Ectodermal cell (in vitro differentiated cells): Measurements from ENCODE around the gene HCN4.

ENCODE experiments used
- H3K27ac ChIP-seq: 2 replicates; pipeline ENCODE4 v1.7.0; 2013; ENCODE audit warnings: mild to moderate bottlenecking, low read depth, low read length; ENCODE audit not compliant: insufficient read depth, poor library complexity, severe bottlenecking
- H3K27me3 ChIP-seq: 2 replicates; pipeline ENCODE4 v1.7.0; 2013; ENCODE audit warnings: mild to moderate bottlenecking, low read length; ENCODE audit not compliant: insufficient read depth, control insufficient read depth, poor library complexity, severe bottlenecking
- H3K36me3 ChIP-seq: one replicate; pipeline ENCODE4 v1.7.0; 2013; ENCODE audit warnings: low read length; ENCODE audit not compliant: control insufficient read depth, insufficient read depth
- H3K4me1 ChIP-seq: one replicate; pipeline ENCODE4 v1.7.0; 2013; ENCODE audit warnings: low read length; ENCODE audit not compliant: control insufficient read depth, insufficient read depth
- H3K4me3 ChIP-seq: 2 replicates; pipeline ENCODE4 v1.7.0; 2013; ENCODE audit warnings: low read depth, low read length, control low read depth; ENCODE audit not compliant: insufficient read depth
- H3K9me3 ChIP-seq: 2 replicates; pipeline ENCODE4 v1.7.0; 2013; ENCODE audit warnings: mild to moderate bottlenecking, low read length, moderate library complexity; ENCODE audit not compliant: control insufficient read depth
- WGBS, 2 experiments: methylation state at CpG; one replicate each; pipeline ENCODE4 v1.1.7; 2013; ENCODE audit warnings: missing lambda C conversion rate in 2 of 2; 5-methylcytosine and 5-hydroxymethylcytosine counted together

Gene HCN4

GRCh38 chr15:73352082-73352481, 16.7 kb downstream of the HCN4 start:
- 90 to 92% methylated on average over 10 of the region's 10 CpGs for WGBS, 2 experiments
- Histone ChIP-seq H3K27me3 (no peaks in the 10 kb centered on the region), H3K9me3 (no peaks in the 10 kb centered on the region), H3K4me3 (no peak overlapping the region), H3K4me1 (peaks cover 4% of the 10 kb centered on the region), H3K27ac (no peak overlapping the region), H3K36me3 (no peaks in the 10 kb centered on the region)

- no peak overlapping the region for H3K27ac ChIP-seq
- H3K9me3 ChIP-seq = no peaks in the 10 kb centered on the region
- H3K36me3 ChIP-seq = no peaks in the 10 kb centered on the region
- H3K4me1 ChIP-seq = peaks cover 4% of the 10 kb centered on the region
- H3K4me3 ChIP-seq = no peak overlapping the region
- no peaks in the 10 kb centered on the region for H3K27me3 ChIP-seq
Observed at GRCh38 chr15:73349191-73349590, 19.6 kb downstream of the HCN4 start.

GRCh38 chr15:73346735-73347312, 21.9 kb downstream of the HCN4 start:
- WGBS, 2 experiments = 44 to 48% methylated on average over 9 of the region's 9 CpGs
- no peak overlapping the region for H3K27ac ChIP-seq
- no peaks in the 10 kb centered on the region for H3K4me1 ChIP-seq
- no peak overlapping the region for H3K4me3 ChIP-seq
- H3K9me3 ChIP-seq = no peaks in the 10 kb centered on the region
- no peaks in the 10 kb centered on the region for H3K36me3 ChIP-seq
- no peaks in the 10 kb centered on the region for H3K27me3 ChIP-seq

GRCh38 chr15:73345658-73346057, 23.1 kb downstream of the HCN4 start:
- H3K27ac ChIP-seq = no peak overlapping the region

GRCh38 chr15:73344056-73344455, 24.7 kb downstream of the HCN4 start:
- Histone ChIP-seq H3K9me3 (no peaks in the 10 kb centered on the region), H3K27me3 (no peaks in the 10 kb centered on the region), H3K4me3 (no peak overlapping the region), H3K4me1 (no peaks in the 10 kb centered on the region), H3K36me3 (no peaks in the 10 kb centered on the region), H3K27ac (no peak overlapping the region)
- 87 to 88% methylated on average over 3 of the region's 3 CpGs for WGBS, 2 experiments

More at GRCh38 chr15:73345658-73346057, 23.1 kb downstream of the HCN4 start:
- 86 to 93% methylated on average over 7 of the region's 7 CpGs for WGBS, 2 experiments
- no peak overlapping the region for H3K4me3 ChIP-seq
- no peaks in the 10 kb centered on the region for H3K9me3 ChIP-seq
- H3K4me1 ChIP-seq = no peaks in the 10 kb centered on the region
- H3K27me3 ChIP-seq = no peaks in the 10 kb centered on the region
- H3K36me3 ChIP-seq = no peaks in the 10 kb centered on the region

GRCh38 chr15:73341886-73342600, 26.7 kb downstream of the HCN4 start:
- no peaks in the 10 kb centered on the region for H3K27me3 ChIP-seq
- no peak overlapping the region for H3K4me3 ChIP-seq
- H3K9me3 ChIP-seq = no peaks in the 10 kb centered on the region
- H3K27ac ChIP-seq = no peak overlapping the region
- WGBS, 2 experiments = 93% methylated on average over 14 of the region's 14 CpGs
- H3K36me3 ChIP-seq = no peaks in the 10 kb centered on the region
- no peaks in the 10 kb centered on the region for H3K4me1 ChIP-seq

GRCh38 chr15:73340502-73341192, 28.1 kb downstream of the HCN4 start:
- no peaks in the 10 kb centered on the region for H3K9me3 ChIP-seq
- no peak overlapping the region for H3K27ac ChIP-seq
- H3K27me3 ChIP-seq = no peaks in the 10 kb centered on the region
- 85 to 86% methylated on average over 9 of the region's 9 CpGs for WGBS, 2 experiments
- H3K4me3 ChIP-seq = no peak overlapping the region
- H3K4me1 ChIP-seq = no peaks in the 10 kb centered on the region
- H3K36me3 ChIP-seq = no peaks in the 10 kb centered on the region

- WGBS, 2 experiments = 86 to 89% methylated on average over 9 of the region's 9 CpGs
- H3K4me3 ChIP-seq = no peak overlapping the region
- H3K27ac ChIP-seq = no peak overlapping the region
Observed at GRCh38 chr15:73338606-73339374, 30.0 kb downstream of the HCN4 start.

GRCh38 chr15:73338058-73338457, 30.7 kb downstream of the HCN4 start:
- no peaks in the 10 kb centered on the region for H3K36me3 ChIP-seq
- H3K27me3 ChIP-seq = no peaks in the 10 kb centered on the region
- H3K4me3 ChIP-seq = no peak overlapping the region
- WGBS, 2 experiments = 84 to 86% methylated on average over 6 of the region's 6 CpGs
- no peaks in the 10 kb centered on the region for H3K4me1 ChIP-seq
- no peaks in the 10 kb centered on the region for H3K9me3 ChIP-seq
- no peak overlapping the region for H3K27ac ChIP-seq

More at GRCh38 chr15:73338606-73339374, 30.0 kb downstream of the HCN4 start:
- no peaks in the 10 kb centered on the region for H3K9me3 ChIP-seq
- no peaks in the 10 kb centered on the region for H3K27me3 ChIP-seq
- H3K4me1 ChIP-seq = no peaks in the 10 kb centered on the region
- no peaks in the 10 kb centered on the region for H3K36me3 ChIP-seq

GRCh38 chr15:73337187-73337586, 31.6 kb downstream of the HCN4 start:
- Histone ChIP-seq H3K4me3 (no peak overlapping the region), H3K4me1 (no peaks in the 10 kb centered on the region), H3K27ac (no peak overlapping the region), H3K36me3 (no peaks in the 10 kb centered on the region), H3K9me3 (no peaks in the 10 kb centered on the region), H3K27me3 (no peaks in the 10 kb centered on the region)
- 92 to 93% methylated on average over 8 of the region's 8 CpGs for WGBS, 2 experiments
